Ovary (tissue), 9 donors: ENCODE results near the gene TMEM259. TPM values are rescaled to one million over a fixed set of nuclear protein-coding genes. Genes with fewer than 3 reads are reported as not detected.

ENCODE experiments used
- DNase-seq, 5 donors: peaks; one replicate each; pipeline ENCODE4 v3.0.0-alpha.2; 2019 to 2020
- H3K27ac ChIP-seq, 2 donors: fragments of 200-600 bp; one replicate each; pipeline versions ENCODE4 v1.5.1 to v1.8.0; 2019 to 2022
- H3K27me3 ChIP-seq: fragments of 200-600 bp; one replicate; pipeline ENCODE4 v1.8.0; 2022
- H3K36me3 ChIP-seq: fragments of 200-600 bp; sonication (generic); one replicate; pipeline ENCODE4 v1.5.1; 2019
- H3K4me1 ChIP-seq: one replicate; pipeline ENCODE4 v1.8.1; 2013; ENCODE audit warnings: mild to moderate bottlenecking, moderate library complexity; ENCODE audit not compliant: insufficient read depth
- H3K4me3 ChIP-seq: fragments of 200-600 bp; sonication (generic); one replicate; pipeline ENCODE4 v1.5.1; 2017
- H3K9me3 ChIP-seq, 2 donors: fragments of 200-600 bp in 1 of 2; sonication (generic) in 1 of 2; one replicate each; pipeline versions ENCODE4 v1.5.1 to v1.8.1; 2013 to 2019; ENCODE audit warnings: mild to moderate bottlenecking in 1 of 2, moderate library complexity in 1 of 2
- EP300 ChIP-seq: sonication (generic); formaldehyde crosslinking; IDR thresholded peaks from one replicate; pipeline ENCODE4 v1.6.1; 2017; ENCODE audit warnings: antibody characterized with exemption
- POLR2A ChIP-seq: fragments of 450-650 bp; IDR thresholded peaks from one replicate; pipeline ENCODE4 v1.6.1; 2017; ENCODE audit warnings: antibody characterized with exemption, mild to moderate bottlenecking, moderate library complexity
- WGBS, 3 donors: extraction: QIAGEN DNeasy Blood & Tissue Kit in 1 of 3; methylation state at CpG; one replicate each; pipeline versions ENCODE4 v1.1.5 to v1.1.7; 2013 to 2017; 5-methylcytosine and 5-hydroxymethylcytosine counted together
- intact Hi-C, 4 donors: fragments of 100-400 bp; cut with DNase I; formaldehyde crosslinking; loops; one replicate each; pipeline versions ENCODE4 v1.11.0 to v1.15.1; 2022 to 2023
- polyA plus RNA-seq, 2 donors: library from polyadenylated mRNA; stranded (reverse); fragments of 200-250 nt in 1 of 2; fragments of 350-450 nt in 1 of 2; fragmentation: Illumina TruSeq in 1 of 2; extraction: RNeasy Lipid Tissue Mini Kit (QIAGEN cat#74804) in 1 of 2; gene quantifications; one replicate each; pipeline ENCODE4 v1.2.3, GENCODE V29; 2013 to 2014
- small RNA-seq: library from RNA; depleted of rRNA; stranded (forward); fragments of <200 nt; gene quantifications from one replicate; pipeline ENCODE3, GENCODE V24; 2016
- total RNA-seq, 7 donors: library from RNA; depleted of rRNA in 2 of 7; stranded (reverse); fragments of >200 nt in 2 of 7; fragmentation: NEBNext Ultra II Directional in 3 of 7; extraction: Animal tissue kit (Norgen Biotek cat#: 25700) in 3 of 7; gene quantifications; one replicate each; pipeline versions ENCODE4 v1.1.0 to v1.2.4, GENCODE V29; 2016 to 2023
- TF ChIP-seq, protein P1 (sequence below), 3 donors: fragments of 450-650 bp in 2 of 3; fragments of 200-600 bp in 1 of 3; IDR thresholded peaks; one replicate each; pipeline versions ENCODE4 v1.5.1 to v1.8.0; 2016 to 2022; ENCODE audit warnings: antibody characterized with exemption in 3 of 3, mild to moderate bottlenecking in 1 of 3
- donor health status: DM: no; HTN: no; CAD: no; lungs with moderate emphysema.
- donor health status: DM: no; HTN: no; CAD: no.
- donor health status: Bipolar disorder and iron deficiency.
- donor health status: DM: yes; HTN: yes; CAD: no.
- donor health status: DM: no; HTN: no; CAD: no.
- donor health status: DM: yes; HTN: yes; CAD: no.

The TMEM259 gene
- total and polyA plus RNA-seq, 9 donors = 26.0 to 196 (median 127) TPM

DNA sequence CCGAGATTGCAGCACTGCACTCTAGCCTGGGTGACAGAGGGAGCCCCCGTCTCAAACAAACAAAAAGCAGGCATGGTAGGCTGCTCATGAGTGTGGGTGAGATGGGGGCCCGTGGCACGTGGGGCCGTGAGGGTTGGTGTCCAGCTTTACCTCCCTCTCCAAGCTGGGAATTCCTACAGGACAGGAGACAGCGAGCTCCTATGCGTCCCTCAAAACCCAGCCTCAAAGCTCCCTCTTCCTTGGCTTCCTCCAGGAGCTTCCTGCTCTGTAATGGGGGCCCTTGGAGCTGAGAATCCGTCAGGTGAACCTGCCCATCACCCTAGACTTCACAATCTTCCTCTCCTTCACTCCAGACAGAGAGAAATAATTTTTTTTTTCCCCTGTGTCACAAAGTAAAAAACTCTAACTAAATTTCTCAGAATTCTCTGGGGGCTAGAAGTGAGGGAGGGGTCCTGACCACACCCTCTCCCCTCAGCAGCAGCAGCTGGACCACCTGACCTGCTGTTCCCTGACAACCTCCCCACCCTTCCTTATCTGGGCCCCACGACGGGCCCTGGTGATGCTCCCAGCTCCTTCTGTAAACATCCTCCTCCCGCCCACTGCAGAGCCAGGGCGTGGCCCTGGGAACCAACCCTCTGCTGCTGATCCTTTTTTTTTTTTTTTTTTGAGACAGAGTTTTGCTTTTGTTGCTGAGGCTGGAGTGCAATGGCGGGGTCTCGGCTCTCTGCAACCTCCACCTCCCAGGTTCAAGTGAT, 58.9 kb downstream of the TMEM259 start:
- intact Hi-C loops = no loop called here
- WGBS, 3 donors = 68 to 74% (median 71%) methylated on average over 14 of the region's 14 CpGs
- H3K27me3 ChIP-seq = no peaks in the 10 kb centered on the region
- no peak overlapping the region for H3K27ac ChIP-seq
- no peak for DNase-seq
- no peaks in the 10 kb centered on the region for H3K9me3 ChIP-seq
- H3K36me3 ChIP-seq = no peaks in the 10 kb centered on the region
- TF ChIP-seq, protein P1, sequence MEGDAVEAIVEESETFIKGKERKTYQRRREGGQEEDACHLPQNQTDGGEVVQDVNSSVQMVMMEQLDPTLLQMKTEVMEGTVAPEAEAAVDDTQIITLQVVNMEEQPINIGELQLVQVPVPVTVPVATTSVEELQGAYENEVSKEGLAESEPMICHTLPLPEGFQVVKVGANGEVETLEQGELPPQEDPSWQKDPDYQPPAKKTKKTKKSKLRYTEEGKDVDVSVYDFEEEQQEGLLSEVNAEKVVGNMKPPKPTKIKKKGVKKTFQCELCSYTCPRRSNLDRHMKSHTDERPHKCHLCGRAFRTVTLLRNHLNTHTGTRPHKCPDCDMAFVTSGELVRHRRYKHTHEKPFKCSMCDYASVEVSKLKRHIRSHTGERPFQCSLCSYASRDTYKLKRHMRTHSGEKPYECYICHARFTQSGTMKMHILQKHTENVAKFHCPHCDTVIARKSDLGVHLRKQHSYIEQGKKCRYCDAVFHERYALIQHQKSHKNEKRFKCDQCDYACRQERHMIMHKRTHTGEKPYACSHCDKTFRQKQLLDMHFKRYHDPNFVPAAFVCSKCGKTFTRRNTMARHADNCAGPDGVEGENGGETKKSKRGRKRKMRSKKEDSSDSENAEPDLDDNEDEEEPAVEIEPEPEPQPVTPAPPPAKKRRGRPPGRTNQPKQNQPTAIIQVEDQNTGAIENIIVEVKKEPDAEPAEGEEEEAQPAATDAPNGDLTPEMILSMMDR (IDR thresholded peaks at IDR 0.05) = no peak
- no peak for TF ChIP-seq EP300
- TF ChIP-seq POLR2A = no peak
- no peaks in the 10 kb centered on the region for H3K4me1 ChIP-seq
- no peak overlapping the region for H3K4me3 ChIP-seq

DNA sequence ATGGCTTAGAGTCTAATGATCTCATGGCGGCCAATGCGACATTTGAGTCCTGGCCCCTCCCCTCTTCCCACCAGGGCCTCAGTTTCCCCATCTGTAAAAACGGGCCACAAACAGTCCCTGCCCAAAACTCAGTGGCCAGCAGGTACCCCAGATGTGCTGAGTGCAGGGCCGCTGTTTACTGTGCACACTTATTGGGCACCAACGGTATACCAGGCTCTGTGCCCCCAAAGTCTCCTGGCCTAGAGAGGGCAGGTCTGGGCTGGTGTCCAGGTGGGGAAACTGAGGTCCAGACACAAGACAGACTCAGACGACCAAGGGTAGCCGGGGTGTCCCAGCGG, 60.4 kb downstream of the TMEM259 start:
- intact Hi-C loops = no loop called here
- Histone ChIP-seq H3K9me3 (no peaks in the 10 kb centered on the region), H3K27ac (no peak overlapping the region), H3K36me3 (no peaks in the 10 kb centered on the region), H3K27me3 (no peaks in the 10 kb centered on the region), H3K4me3 (no peak overlapping the region), H3K4me1 (no peaks in the 10 kb centered on the region)
- peak in 1 of 5 donors; percentile 14 for DNase-seq
- TF ChIP-seq, protein P1 (IDR thresholded peaks at IDR 0.05) = no peak
- no peak for TF ChIP-seq POLR2A
- TF ChIP-seq EP300 = no peak
- WGBS, 3 donors = 74 to 87% (median 82%) methylated on average over 6 to 8 of the region's 8 CpGs

DNA sequence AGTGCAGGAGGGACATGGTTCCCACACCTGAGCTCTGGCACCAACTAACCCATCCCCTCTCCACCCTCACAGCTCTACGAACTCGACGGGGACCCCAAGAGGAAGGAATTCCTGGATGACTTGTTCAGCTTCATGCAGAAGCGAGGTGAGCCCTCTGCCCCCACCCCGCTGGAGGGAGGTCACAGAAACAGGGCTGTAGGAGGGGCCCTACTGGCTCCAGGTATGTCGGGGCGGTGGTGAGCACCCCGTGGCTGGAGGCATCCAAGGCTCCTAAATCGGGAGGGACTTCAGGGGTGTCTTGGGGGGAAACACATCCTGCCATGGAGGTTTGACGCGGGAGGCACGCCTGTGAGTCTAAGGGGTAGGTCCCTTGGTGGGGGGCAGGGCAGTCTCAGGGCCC, 60.9 kb downstream of the TMEM259 start:
- WGBS, 3 donors = 63 to 77% (median 70%) methylated on average over 6 to 12 of the region's 12 CpGs
- Histone ChIP-seq H3K27ac (no peak overlapping the region), H3K27me3 (no peaks in the 10 kb centered on the region), H3K4me1 (no peaks in the 10 kb centered on the region), H3K9me3 (no peaks in the 10 kb centered on the region), H3K36me3 (no peaks in the 10 kb centered on the region), H3K4me3 (no peak overlapping the region)
- intact Hi-C loops = no loop called here
- TF ChIP-seq EP300 (no peak), POLR2A (no peak)
- TF ChIP-seq, protein P1 (IDR thresholded peaks at IDR 0.05) = no peak
- DNase-seq = no peak

Small RNA genes within 50 kb of the gene (small RNA-seq; reads per million reads assigned to genes)
- gene RNU6-2 = 0.35 reads per million

Other genes starting within 250 kb of the TMEM259 start
- gene PTBP1, start 223.7 kb downstream of the TMEM259 start, total RNA-seq = 100 to 1,000 TPM in 6 of 7 donors, 10 to 100 TPM in 1; 73.4 to 312 (median 233) TPM
- gene PTBP1, start 223.7 kb downstream of the TMEM259 start, polyA plus RNA-seq = 100 to 1,000 TPM in 1 of 2 donors, 10 to 100 TPM in 1; 94.4 to 112 TPM
- gene PLPPR3, start 199.2 kb downstream of the TMEM259 start, total RNA-seq = 10 to 100 TPM in 1 of 7 donors, 1 to 10 TPM in 1, under 1 TPM in 3, not detected in 2; 0.36 to 11.4 (median 0.80) TPM
- gene PLPPR3, start 199.2 kb downstream of the TMEM259 start, polyA plus RNA-seq = under 1 TPM; 0.18 to 0.24 TPM
- gene AZU1, start 193.3 kb downstream of the TMEM259 start, total RNA-seq = 1 to 10 TPM in 1 of 7 donors, not detected in 6; 1.0 TPM
- under 1 TPM in 1 of 2 donors, not detected in 1; 0.11 TPM for gene AZU1, start 193.3 kb downstream of the TMEM259 start, polyA plus RNA-seq
- gene PRTN3, start 180.1 kb downstream of the TMEM259 start, total RNA-seq = under 1 TPM in 1 of 7 donors, not detected in 6; 0.41 TPM
- gene PRTN3, start 180.1 kb downstream of the TMEM259 start, polyA plus RNA-seq = not detected
- gene ELANE, start 168.8 kb downstream of the TMEM259 start, total RNA-seq = under 1 TPM in 3 of 7 donors, not detected in 4; 0.27 to 0.72 (median 0.34) TPM
- under 1 TPM in 1 of 2 donors, not detected in 1; 0.59 TPM for gene ELANE, start 168.8 kb downstream of the TMEM259 start, polyA plus RNA-seq
- gene CFD, start 161.5 kb downstream of the TMEM259 start, total RNA-seq = 100 to 1,000 TPM in 2 of 7 donors, 10 to 100 TPM in 3, 1 to 10 TPM in 2; 3.8 to 287 (median 25.3) TPM
- 100 to 1,000 TPM in 1 of 2 donors, 10 to 100 TPM in 1; 39.2 to 335 TPM for gene CFD, start 161.5 kb downstream of the TMEM259 start, polyA plus RNA-seq
- 10 to 100 TPM; 33.1 to 75.4 (median 59.3) TPM for gene MED16, start 127.9 kb downstream of the TMEM259 start, total RNA-seq
- 10 to 100 TPM in 1 of 2 donors, under 1 TPM in 1; 0.62 to 42.9 TPM for gene MED16, start 127.9 kb downstream of the TMEM259 start, polyA plus RNA-seq
- not detected for gene RNU6-9, start 127.6 kb downstream of the TMEM259 start, total RNA-seq
- gene RNU6-9, start 127.6 kb downstream of the TMEM259 start, polyA plus RNA-seq = not detected
- 10 to 100 TPM; 13.1 to 43.0 (median 31.2) TPM for gene R3HDM4, start 107.9 kb downstream of the TMEM259 start, total RNA-seq
- 10 to 100 TPM in 1 of 2 donors, 1 to 10 TPM in 1; 8.7 to 29.5 TPM for gene R3HDM4, start 107.9 kb downstream of the TMEM259 start, polyA plus RNA-seq
- under 1 TPM in 2 of 7 donors, not detected in 5; 0.28 to 0.90 TPM for gene KISS1R, start 103.8 kb downstream of the TMEM259 start, total RNA-seq
- gene KISS1R, start 103.8 kb downstream of the TMEM259 start, polyA plus RNA-seq = not detected
- 1 to 10 TPM; 2.1 to 8.1 (median 5.2) TPM for gene ARID3A, start 95.1 kb downstream of the TMEM259 start, total RNA-seq
- 1 to 10 TPM; 1.1 to 1.6 TPM for gene ARID3A, start 95.1 kb downstream of the TMEM259 start, polyA plus RNA-seq
- gene WDR18, start 36.8 kb downstream of the TMEM259 start, total RNA-seq = 10 to 100 TPM; 19.4 to 45.6 (median 31.2) TPM
- 10 to 100 TPM in 1 of 2 donors, 1 to 10 TPM in 1; 3.5 to 24.3 TPM for gene WDR18, start 36.8 kb downstream of the TMEM259 start, polyA plus RNA-seq
- 1 to 10 TPM in 1 of 7 donors, under 1 TPM in 4, not detected in 2; 0.22 to 7.4 (median 0.32) TPM for gene GRIN3B, start 20.7 kb downstream of the TMEM259 start, total RNA-seq
- gene GRIN3B, start 20.7 kb downstream of the TMEM259 start, polyA plus RNA-seq = under 1 TPM in 1 of 2 donors, not detected in 1; 0.07 TPM
- not detected for gene RNU6-2, start 399 bp upstream of the TMEM259 start, total RNA-seq
- gene RNU6-2, start 399 bp upstream of the TMEM259 start, polyA plus RNA-seq = not detected
- gene CNN2, start 5.5 kb upstream of the TMEM259 start, total RNA-seq = 100 to 1,000 TPM in 6 of 7 donors, 10 to 100 TPM in 1; 60.6 to 438 (median 210) TPM
- 100 to 1,000 TPM in 1 of 2 donors, 10 to 100 TPM in 1; 90.6 to 159 TPM for gene CNN2, start 5.5 kb upstream of the TMEM259 start, polyA plus RNA-seq
- 10 to 100 TPM in 1 of 7 donors, 1 to 10 TPM in 6; 1.5 to 10.5 (median 2.6) TPM for gene ABCA7, start 19.0 kb upstream of the TMEM259 start, total RNA-seq
- gene ABCA7, start 19.0 kb upstream of the TMEM259 start, polyA plus RNA-seq = 1 to 10 TPM; 1.4 to 1.9 TPM
- gene ARHGAP45, start 46.0 kb upstream of the TMEM259 start, total RNA-seq = 10 to 100 TPM in 2 of 7 donors, 1 to 10 TPM in 5; 2.7 to 10.6 (median 8.9) TPM
- 1 to 10 TPM; 1.0 to 5.1 TPM for gene ARHGAP45, start 46.0 kb upstream of the TMEM259 start, polyA plus RNA-seq
- gene POLR2E, start 74.3 kb upstream of the TMEM259 start, total RNA-seq = 100 to 1,000 TPM in 5 of 7 donors, 10 to 100 TPM in 2; 88.2 to 157 (median 140) TPM
- 100 to 1,000 TPM in 1 of 2 donors, 10 to 100 TPM in 1; 11.1 to 119 TPM for gene POLR2E, start 74.3 kb upstream of the TMEM259 start, polyA plus RNA-seq
- 100 to 1,000 TPM; 189 to 309 (median 247) TPM for gene GPX4, start 82.9 kb upstream of the TMEM259 start, total RNA-seq
- 100 to 1,000 TPM; 239 to 450 TPM for gene GPX4, start 82.9 kb upstream of the TMEM259 start, polyA plus RNA-seq
- gene SBNO2, start 153.1 kb upstream of the TMEM259 start, total RNA-seq = 10 to 100 TPM; 20.7 to 92.6 (median 62.4) TPM
- 10 to 100 TPM in 1 of 2 donors, 1 to 10 TPM in 1; 6.1 to 36.7 TPM for gene SBNO2, start 153.1 kb upstream of the TMEM259 start, polyA plus RNA-seq
- 10 to 100 TPM; 38.7 to 71.2 (median 54.2) TPM for gene STK11, start 184.7 kb upstream of the TMEM259 start, total RNA-seq
- 10 to 100 TPM; 36.9 to 57.4 TPM for gene STK11, start 184.7 kb upstream of the TMEM259 start, polyA plus RNA-seq
- gene CBARP, start 216.9 kb upstream of the TMEM259 start, total RNA-seq = 10 to 100 TPM in 2 of 7 donors, 1 to 10 TPM in 2, under 1 TPM in 3; 0.61 to 21.1 (median 2.4) TPM
- under 1 TPM in 1 of 2 donors, not detected in 1; 0.45 TPM for gene CBARP, start 216.9 kb upstream of the TMEM259 start, polyA plus RNA-seq
- 100 to 1,000 TPM in 6 of 7 donors, 10 to 100 TPM in 1; 71.9 to 218 (median 148) TPM for gene ATP5F1D, start 220.6 kb upstream of the TMEM259 start, total RNA-seq
- gene ATP5F1D, start 220.6 kb upstream of the TMEM259 start, polyA plus RNA-seq = 100 to 1,000 TPM in 1 of 2 donors, 1 to 10 TPM in 1; 1.3 to 110 TPM
- 100 to 1,000 TPM in 5 of 7 donors, 10 to 100 TPM in 2; 44.9 to 261 (median 107) TPM for gene MIDN, start 227.5 kb upstream of the TMEM259 start, total RNA-seq
- 10 to 100 TPM; 10.1 to 26.7 TPM for gene MIDN, start 227.5 kb upstream of the TMEM259 start, polyA plus RNA-seq
- gene CIRBP, start 248.2 kb upstream of the TMEM259 start, total RNA-seq = 100 to 1,000 TPM; 602 to 917 (median 855) TPM
- gene CIRBP, start 248.2 kb upstream of the TMEM259 start, polyA plus RNA-seq = 1,000 to 10,000 TPM in 1 of 2 donors, 100 to 1,000 TPM in 1; 610 to 1,254 TPM